GM21737 (cell line): Measurements from ENCODE around the gene AIF1L.
"Not testable (repeated sequence)": the region's sequence is repeated elsewhere in the genome, so short reads cannot be mapped to it uniquely, and the experiment has no call there.

Experiments
- ATAC-seq: cut with Tn5 transposase; IDR thresholded peaks from one replicate; pipeline ENCODE4 v1.9.1; 2021; ENCODE audit warnings: mild to moderate bottlenecking, moderate library complexity; ENCODE audit not compliant: unreplicated experiment

AIF1L gene

GRCh38 chr9:131097948-131098278 is 1.6 kb downstream of the AIF1L start:
- ATAC-seq, result no peak

DNA sequence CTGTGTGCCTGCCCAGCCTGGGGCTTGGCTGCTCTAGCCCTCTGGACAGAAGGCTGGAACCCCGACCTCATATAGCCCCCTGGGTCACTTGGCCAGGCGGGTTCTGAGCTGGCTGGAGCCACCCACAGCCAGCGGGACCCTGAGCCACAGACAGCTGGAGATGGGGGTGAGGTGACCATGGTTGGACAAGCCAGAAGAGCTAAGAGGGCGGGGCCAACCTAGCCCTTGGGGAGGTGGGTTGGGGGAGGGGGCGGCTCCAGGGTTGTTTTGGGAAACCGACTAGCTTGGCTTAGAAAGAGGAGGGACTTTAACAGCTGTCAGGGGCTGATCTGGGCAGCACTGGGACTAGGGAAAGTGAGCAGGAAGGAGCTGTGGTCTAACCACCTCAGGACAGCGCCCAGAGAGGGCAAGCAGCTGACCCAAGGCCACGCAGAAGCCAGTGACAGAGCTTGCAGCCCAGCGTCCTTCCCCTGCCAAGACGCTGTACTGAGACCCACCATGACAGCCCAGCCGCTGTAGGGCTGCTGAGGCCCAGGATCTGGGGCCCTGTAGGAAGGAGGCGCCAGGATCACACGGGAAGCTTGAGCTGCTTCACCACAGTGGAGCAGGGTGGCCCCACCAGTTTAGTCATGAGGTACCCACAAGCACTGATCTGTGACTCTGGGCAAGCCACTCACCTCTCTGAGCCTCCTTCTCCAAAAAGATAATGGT is 2.2 kb downstream of the AIF1L start:
- no peak for ATAC-seq

GRCh38 chr9:131099102-131099606 is 2.8 kb downstream of the AIF1L start:
- no peak for ATAC-seq

DNA sequence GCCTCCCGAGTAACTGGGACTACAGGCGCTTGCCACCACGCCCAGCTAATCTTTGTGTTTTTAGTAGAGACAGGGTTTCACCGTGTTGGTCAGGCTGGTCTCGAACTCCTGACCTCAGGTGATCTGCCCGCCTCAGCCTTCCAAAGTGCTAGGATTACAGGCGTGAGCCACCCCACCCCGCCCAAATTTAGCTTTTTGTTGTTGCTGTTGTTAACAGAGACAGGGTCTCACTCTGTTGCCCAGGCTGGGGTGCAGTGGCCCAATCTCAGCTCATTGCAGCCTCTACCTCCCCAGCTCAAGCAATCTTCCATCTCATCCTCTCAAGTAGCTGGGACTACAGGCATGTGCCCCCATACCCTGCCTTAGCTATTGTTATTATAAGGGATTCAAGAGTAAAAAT is 3.5 kb downstream of the AIF1L start:
- ATAC-seq, result not testable (repeated sequence)

GRCh38 chr9:131100445-131100844 is 4.1 kb downstream of the AIF1L start:
- ATAC-seq, result no peak

GRCh38 chr9:131101207-131101964 is 5.1 kb downstream of the AIF1L start:
- ATAC-seq, result no peak

GRCh38 chr9:131103024-131103423 is 6.7 kb downstream of the AIF1L start:
- no peak for ATAC-seq

DNA sequence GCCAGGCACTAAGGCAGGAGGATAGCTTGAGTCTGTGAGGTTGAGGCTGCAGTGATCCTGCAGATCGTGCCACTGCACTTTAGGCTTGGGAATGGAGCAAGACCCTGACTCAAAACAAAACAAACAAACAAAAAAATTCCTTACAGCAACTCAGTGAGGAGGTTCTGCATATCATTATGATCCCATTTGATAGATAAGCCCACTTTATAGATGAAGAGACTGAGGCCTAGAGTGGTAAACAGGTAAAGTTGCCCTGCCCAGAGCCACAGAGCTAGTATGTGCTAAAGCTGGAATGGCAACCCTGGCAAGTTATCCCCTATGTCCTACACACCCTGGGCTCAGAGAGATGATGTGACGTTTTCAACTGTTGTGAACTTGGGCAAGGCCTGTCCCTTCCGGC is 7.2 kb downstream of the AIF1L start:
- ATAC-seq, result no peak

DNA sequence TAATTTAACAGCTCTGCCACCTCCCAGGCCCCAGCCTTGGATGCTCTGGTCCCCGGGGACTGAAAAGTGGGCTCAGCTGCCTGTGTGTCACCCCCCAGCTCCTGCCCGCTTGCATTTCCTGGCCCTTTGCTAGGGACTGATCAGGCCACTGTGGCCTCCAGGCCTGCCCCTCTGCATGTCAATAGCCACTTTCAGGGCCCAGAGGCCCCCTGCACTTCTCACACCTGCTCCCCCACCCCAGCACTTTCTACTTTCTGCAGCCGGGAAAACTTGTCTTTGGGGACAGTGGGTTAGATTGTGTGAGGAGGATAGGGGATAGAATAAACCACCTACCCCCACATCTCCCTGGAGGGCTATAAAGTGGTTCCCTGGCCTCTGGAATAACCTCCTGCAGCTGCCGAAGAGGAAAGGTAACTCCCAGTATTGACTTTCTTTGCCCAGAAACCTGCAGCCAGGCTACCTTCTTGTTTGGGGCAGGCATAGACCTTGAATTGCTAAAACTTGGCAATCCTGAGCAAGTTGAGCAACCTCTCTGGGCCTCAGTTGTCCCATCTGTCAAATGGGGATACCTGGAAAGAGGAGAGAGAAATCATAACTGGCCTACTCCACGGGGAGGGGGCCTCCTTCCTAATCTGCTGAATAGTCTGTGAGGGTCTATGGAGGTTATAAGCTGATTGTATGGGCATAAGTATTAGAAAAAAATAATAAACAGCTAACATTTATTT is 7.8 kb downstream of the AIF1L start:
- ATAC-seq, result no peak

- no peak for ATAC-seq
Measured at GRCh38 chr9:131105952-131106351, 9.6 kb downstream of the AIF1L start.

- no peak for ATAC-seq
Measured at GRCh38 chr9:131107760-131108159, 11.4 kb downstream of the AIF1L start.

- no peak for ATAC-seq
Measured at GRCh38 chr9:131111186-131111853, 15.0 kb downstream of the AIF1L start.

DNA sequence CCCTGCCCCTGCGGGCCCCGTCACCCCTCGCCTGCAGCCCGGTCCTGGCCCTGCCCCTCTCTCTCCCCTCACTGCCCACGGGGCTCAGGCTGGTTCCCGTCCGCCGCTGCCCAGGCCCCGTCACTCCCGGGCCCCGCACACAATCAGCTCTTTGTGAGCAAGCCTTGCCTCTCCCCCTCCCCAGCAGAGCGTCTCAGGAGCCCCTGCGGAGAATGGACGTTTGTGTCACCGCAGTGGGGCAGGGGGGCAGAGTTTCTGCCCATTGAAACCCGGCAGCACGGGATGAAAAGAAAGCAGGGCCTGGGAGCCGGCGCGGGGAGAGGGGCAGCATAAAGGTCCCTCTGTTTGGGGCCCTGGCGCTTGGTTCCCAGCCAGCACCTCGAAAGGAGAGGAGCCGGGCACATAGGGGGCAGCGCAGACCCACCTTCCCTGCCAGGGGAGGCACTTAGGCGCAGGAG is 15.6 kb downstream of the AIF1L start:
- ATAC-seq, result no peak

DNA sequence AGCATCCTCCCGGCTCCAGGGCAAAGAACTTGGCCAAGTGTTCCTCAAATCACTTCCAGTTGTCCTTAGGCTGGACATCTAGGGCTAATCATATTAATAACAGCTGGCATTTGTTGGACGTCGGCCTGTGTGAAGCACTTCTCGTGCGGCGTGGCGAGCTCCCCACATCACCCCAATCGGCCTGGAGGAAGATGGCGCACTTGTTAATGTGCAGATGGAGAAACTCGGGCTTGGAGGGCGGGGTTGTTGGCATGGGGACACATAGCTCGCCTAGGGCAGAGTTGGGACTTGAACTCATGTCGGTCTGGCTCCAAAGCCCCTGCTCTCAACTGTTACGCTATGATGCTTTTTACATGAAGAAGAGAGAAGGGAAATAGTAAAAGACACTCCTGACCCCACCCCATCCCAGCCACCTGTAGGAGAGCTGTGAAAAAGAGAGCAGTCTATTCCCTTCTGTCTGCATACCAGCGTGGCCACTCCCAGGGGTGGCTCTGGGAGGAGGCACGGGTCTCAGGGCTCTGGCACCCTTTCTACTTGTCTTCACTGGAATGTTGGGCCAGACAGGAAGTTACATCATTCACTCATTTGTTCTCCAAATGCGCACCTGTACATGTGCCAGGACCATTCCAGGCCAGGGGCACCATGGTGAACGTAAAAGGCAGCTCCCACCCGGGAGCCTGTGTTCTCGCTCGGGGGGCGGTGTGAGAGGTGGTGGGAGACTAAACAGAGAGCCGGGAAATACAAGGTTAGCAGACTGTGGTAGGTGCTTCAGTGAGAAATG is 16.2 kb downstream of the AIF1L start:
- no peak for ATAC-seq

GRCh38 chr9:131113655-131114054 is 17.3 kb downstream of the AIF1L start:
- no peak for ATAC-seq

DNA sequence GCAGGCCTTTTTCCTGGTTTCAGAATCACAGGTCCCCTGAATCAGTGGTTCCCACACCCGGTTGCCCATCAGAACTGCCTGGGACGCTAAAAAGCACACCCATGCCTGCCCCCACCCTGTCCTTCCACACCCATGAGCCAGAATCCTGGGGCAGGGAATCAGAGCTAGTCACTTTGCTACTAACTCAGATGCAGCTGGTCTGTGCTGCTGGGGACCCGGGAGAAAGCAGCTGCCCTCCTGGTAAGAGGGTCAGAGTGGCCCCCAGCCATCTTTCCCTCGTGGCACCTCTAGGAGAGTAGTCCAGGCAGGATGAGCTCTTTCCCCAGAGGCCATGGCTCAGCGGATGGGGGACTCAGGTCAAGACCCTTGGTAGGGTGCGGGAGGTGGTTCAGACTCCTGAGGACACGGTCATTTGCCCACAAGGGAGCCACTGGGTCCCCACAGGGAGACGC is 17.8 kb downstream of the AIF1L start:
- no peak for ATAC-seq

GRCh38 chr9:131115360-131115742 is 19.0 kb downstream of the AIF1L start:
- ATAC-seq, result not testable (repeated sequence)

- ATAC-seq, result no peak
Measured at GRCh38 chr9:131116281-131117120, 20.2 kb downstream of the AIF1L start.

DNA sequence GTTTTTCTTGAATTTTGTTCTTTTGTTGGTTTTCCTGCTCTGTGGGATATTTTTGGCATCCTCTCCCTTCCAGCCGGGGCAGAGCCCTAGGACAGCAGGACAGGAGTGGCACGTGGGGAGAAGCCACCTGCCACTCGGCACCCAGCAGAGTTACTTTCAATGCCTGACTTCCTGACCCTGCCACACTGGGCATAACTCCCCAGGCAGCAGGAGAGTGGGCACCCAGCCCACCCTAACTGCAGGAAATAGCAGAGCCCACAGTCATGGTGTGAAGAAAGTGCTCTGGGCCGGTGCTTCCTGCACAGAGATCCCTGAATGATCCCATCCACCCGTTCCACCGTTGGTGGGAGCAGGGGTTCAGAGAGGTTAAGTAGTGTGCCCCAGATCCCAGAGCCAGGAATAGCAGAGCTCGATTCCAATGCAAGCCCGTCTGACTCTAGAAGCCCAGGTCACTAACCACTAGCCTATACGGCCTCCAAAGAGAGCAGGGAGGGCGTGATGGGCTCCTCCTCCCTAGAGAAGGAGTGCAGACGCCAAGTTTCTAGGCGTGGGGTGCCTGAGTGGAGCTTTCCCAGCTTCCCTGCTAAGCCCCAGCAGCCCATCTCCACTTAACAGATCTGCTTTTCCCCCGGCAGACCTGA is 20.9 kb downstream of the AIF1L start:
- ATAC-seq, result no peak
